H9 (cell line): ENCODE data around the gene GPR173. TPM values are rescaled to one million over a fixed set of nuclear protein-coding genes. Genes with fewer than 3 reads are reported as not detected.
A peak's percentile ranks its signal among the peaks of the same experiment; 100 is the strongest.

Experiments
- DNase-seq: peaks from one replicate; pipeline ENCODE4 v3.0.0-alpha.2; 2017
- H2AFZ ChIP-seq: one replicate; pipeline ENCODE4 v1.6.1; 2013; ENCODE audit warnings: mild to moderate bottlenecking, low read length, control low read depth, moderate library complexity
- H2AK5ac ChIP-seq: 2 replicates; pipeline ENCODE4 v1.6.1; 2013; ENCODE audit warnings: low read length, control low read depth, mixed read lengths; ENCODE audit not compliant: insufficient read length
- H2BK120ac ChIP-seq: one replicate; pipeline ENCODE4 v1.6.1; 2013; ENCODE audit warnings: low read depth, mild to moderate bottlenecking, low read length, control low read depth, inconsistent platforms; ENCODE audit not compliant: poor library complexity, severe bottlenecking
- H2BK12ac ChIP-seq: 2 replicates; pipeline ENCODE4 v1.6.1; 2013; ENCODE audit warnings: low read length, control low read depth, mixed read lengths, low read depth; ENCODE audit not compliant: insufficient read length
- H2BK15ac ChIP-seq: 2 replicates; pipeline ENCODE4 v1.6.1; 2013; ENCODE audit warnings: low read depth, low read length, control low read depth
- H2BK20ac ChIP-seq: one replicate; pipeline ENCODE4 v1.6.1; 2013; ENCODE audit warnings: low read depth, mild to moderate bottlenecking, low read length, control low read depth, inconsistent platforms; ENCODE audit not compliant: poor library complexity, severe bottlenecking
- H2BK5ac ChIP-seq: 2 replicates; pipeline ENCODE4 v1.6.1; 2013; ENCODE audit warnings: low read length, control low read depth, mixed read lengths; ENCODE audit not compliant: insufficient read length
- H3K14ac ChIP-seq: 2 replicates; pipeline ENCODE4 v1.6.1; 2013; ENCODE audit warnings: low read length, control low read depth; ENCODE audit not compliant: insufficient read depth
- H3K18ac ChIP-seq: 2 replicates; pipeline ENCODE4 v1.6.1; 2013; ENCODE audit warnings: low read depth, mild to moderate bottlenecking, mixed read lengths, low read length, control low read depth; ENCODE audit not compliant: insufficient read length
- H3K23ac ChIP-seq: 2 replicates; pipeline ENCODE4 v1.6.1; 2013; ENCODE audit warnings: low read length, control low read depth, mixed read lengths, low read depth; ENCODE audit not compliant: insufficient read length
- H3K23me2 ChIP-seq: 2 replicates; pipeline ENCODE4 v1.6.1; 2013; ENCODE audit warnings: low read depth, mild to moderate bottlenecking, mixed read lengths, low read length, control low read depth; ENCODE audit not compliant: insufficient read length, poor library complexity, severe bottlenecking
- H3K27ac ChIP-seq: 2 replicates; pipeline ENCODE4 v1.5.1; 2013; ENCODE audit warnings: low read length, control low read depth, mixed read lengths, low read depth; ENCODE audit not compliant: insufficient read length
- H3K27me3 ChIP-seq: 2 replicates; pipeline ENCODE4 v1.6.1; 2013; ENCODE audit warnings: low read length, control low read depth, inconsistent platforms; ENCODE audit not compliant: insufficient read depth
- H3K4ac ChIP-seq: 2 replicates; pipeline ENCODE4 v1.6.1; 2013; ENCODE audit warnings: low read depth, mild to moderate bottlenecking, control low read depth, inconsistent platforms, low read length, moderate library complexity
- H3K4me1 ChIP-seq: 2 replicates; pipeline ENCODE4 v1.6.1; 2013; ENCODE audit warnings: low read length, control low read depth, inconsistent platforms; ENCODE audit not compliant: insufficient read depth
- H3K4me2 ChIP-seq: 2 replicates; pipeline ENCODE4 v1.6.1; 2013; ENCODE audit warnings: low read length, control low read depth, mixed read lengths; ENCODE audit not compliant: insufficient read length, insufficient read depth
- H3K56ac ChIP-seq: 2 replicates; pipeline ENCODE4 v1.6.1; 2013; ENCODE audit warnings: low read depth, mild to moderate bottlenecking, mixed read lengths, low read length, control low read depth; ENCODE audit not compliant: insufficient read length
- H3K79me1 ChIP-seq: 2 replicates; pipeline ENCODE4 v1.6.1; 2013; ENCODE audit warnings: low read depth, mild to moderate bottlenecking, moderate library complexity, low read length, control low read depth, inconsistent platforms; ENCODE audit not compliant: insufficient read depth, poor library complexity, severe bottlenecking
- H3K79me2 ChIP-seq: 2 replicates; pipeline ENCODE4 v1.6.1; 2013; ENCODE audit warnings: low read length, control low read depth, inconsistent platforms; ENCODE audit not compliant: insufficient read depth
- H3K9ac ChIP-seq: 2 replicates; pipeline ENCODE4 v1.6.1; 2013; ENCODE audit warnings: low read length, control low read depth, mixed read lengths; ENCODE audit not compliant: insufficient read length; ENCODE audit errors: extremely low read depth
- H3K9me3 ChIP-seq: one replicate; pipeline ENCODE4 v1.6.1; 2013; ENCODE audit warnings: low read depth, low read length, inconsistent platforms; ENCODE audit not compliant: control insufficient read depth
- H3T11ph ChIP-seq: one replicate; pipeline ENCODE4 v1.6.1; 2013; ENCODE audit warnings: mild to moderate bottlenecking, low read length, control low read depth, inconsistent platforms
- H4K20me1 ChIP-seq: one replicate; pipeline ENCODE4 v1.6.1; 2013; ENCODE audit not compliant: control insufficient read depth, insufficient read length, insufficient read depth
- H4K5ac ChIP-seq: 2 replicates; pipeline ENCODE4 v1.6.1; 2013; ENCODE audit warnings: low read depth, mild to moderate bottlenecking, mixed read lengths, low read length, control low read depth; ENCODE audit not compliant: insufficient read length
- H4K8ac ChIP-seq: replicated peaks from 2 replicates; pipeline ENCODE4 v1.6.1; 2013; ENCODE audit warnings: low read length, control low read depth, mixed read lengths, low read depth; ENCODE audit not compliant: insufficient read length
- H4K91ac ChIP-seq: 2 replicates; pipeline ENCODE4 v1.6.1; 2013; ENCODE audit warnings: low read depth, mild to moderate bottlenecking, moderate library complexity, mixed read lengths, low read length, control low read depth; ENCODE audit not compliant: insufficient read length
- H3K27ac Mint-ChIP-seq, 3 experiments: 2 replicates in 2 of 3; 3 replicates in 1 of 3; pipeline ENCODE4 v1.8.0; 2020 to 2021; ENCODE audit warnings: mixed read lengths in 3 of 3, mild to moderate bottlenecking in 1 of 3, moderate library complexity in 1 of 3
- H3K27me3 Mint-ChIP-seq: 2 replicates; pipeline ENCODE4 v1.8.0; 2021; ENCODE audit warnings: low read depth, mild to moderate bottlenecking, moderate library complexity, mixed read lengths
- H3K36me3 Mint-ChIP-seq, 3 experiments: 2 replicates in 2 of 3; 3 replicates in 1 of 3; pipeline ENCODE4 v1.8.0; 2020 to 2021; ENCODE audit warnings: low read depth in 3 of 3, mixed read lengths in 3 of 3; ENCODE audit not compliant: insufficient read depth in 1 of 3
- H3K4me1 Mint-ChIP-seq, 2 experiments: 2 replicates each; pipeline ENCODE4 v1.8.0; 2020; ENCODE audit warnings: mixed read lengths in 2 of 2
- H3K4me3 Mint-ChIP-seq, 2 experiments: 2 replicates in 1 of 2; 3 replicates in 1 of 2; pipeline ENCODE4 v1.8.0; 2020 to 2021; ENCODE audit warnings: mild to moderate bottlenecking in 2 of 2, mixed read lengths in 2 of 2, moderate library complexity in 1 of 2
- H3K9me3 Mint-ChIP-seq, 2 experiments: 2 replicates in 1 of 2; 3 replicates in 1 of 2; pipeline ENCODE4 v1.8.0; 2020; ENCODE audit warnings: mild to moderate bottlenecking in 2 of 2, mixed read lengths in 2 of 2, moderate library complexity in 1 of 2
- CTCF ChIP-seq: fragments of 200-600 bp; sonication (generic); conservative IDR thresholded peaks from 3 replicates; pipeline ENCODE4 v1.8.0; 2021; ENCODE audit warnings: antibody characterized with exemption, mild to moderate bottlenecking
- WGBS: extraction: QIAGEN DNeasy Blood & Tissue Kit; methylation state at CpG from one replicate; pipeline ENCODE4 v1.1.7; 2013; ENCODE audit warnings: missing lambda C conversion rate, low lambda C conversion rate, mixed read lengths; ENCODE audit not compliant: insufficient read length; ENCODE audit errors: extremely low coverage; 5-methylcytosine and 5-hydroxymethylcytosine counted together
- total RNA-seq: library from RNA; stranded (reverse); gene quantifications from 2 replicates; pipeline ENCODE4 v1.2.1, GENCODE V29; 2021

Gene GPR173
- total RNA-seq, 1 experiment from 2014 or later, result 5.4 TPM

- H3T11ph ChIP-seq, result no peak overlapping the region
- peaks cover 22% of the 10 kb centered on the region for H3K9me3 ChIP-seq
- peaks cover 1 to 10% (median 4%) of the 10 kb centered on the region in 3 experiments; a peak in 5 of 7 replicates for H3K36me3 Mint-ChIP-seq
- no CpG with 5 or more reads among the region's 9 CpGs for WGBS
- H3K27me3 ChIP-seq, result no peaks in the 10 kb centered on the region
- H4K5ac ChIP-seq, result no peak overlapping the region
- H3K79me1 ChIP-seq, result no peaks in the 10 kb centered on the region
- no peak overlapping the region for H4K8ac ChIP-seq
- H3K18ac ChIP-seq, result no peak overlapping the region
- H2AFZ ChIP-seq, result no peak overlapping the region
- peaks cover 63% of the 10 kb centered on the region in 2 experiments for H3K9me3 Mint-ChIP-seq
- H2AK5ac ChIP-seq, result no peak overlapping the region
- H4K91ac ChIP-seq, result no peak overlapping the region
- no peak overlapping the region for H3K56ac ChIP-seq
- H3K14ac ChIP-seq, result no peak overlapping the region
- H3K4me3 Mint-ChIP-seq, result peak overlapping the region; percentile 52 to 79
- DNase-seq, result no peak
- no peak overlapping the region for H3K27ac Mint-ChIP-seq
- no peak overlapping the region for H2BK15ac ChIP-seq
- peaks cover 4% of the 10 kb centered on the region for H3K23me2 ChIP-seq
- H3K4me1 Mint-ChIP-seq, result peaks cover 13 to 14% of the 10 kb centered on the region in 2 experiments
- TF ChIP-seq CTCF, result no peak
- H3K23ac ChIP-seq, result no peak overlapping the region
- no peak overlapping the region for H3K4ac ChIP-seq
- no peak overlapping the region for H2BK20ac ChIP-seq
- no peak overlapping the region for H2BK12ac ChIP-seq
- no peak overlapping the region for H2BK120ac ChIP-seq
- peaks cover 3% of the 10 kb centered on the region for H3K27me3 Mint-ChIP-seq
- no peak overlapping the region for H2BK5ac ChIP-seq
- no peak overlapping the region for H3K4me2 ChIP-seq
- no peaks in the 10 kb centered on the region for H3K4me1 ChIP-seq
- H3K79me2 ChIP-seq, result no peaks in the 10 kb centered on the region
- no peaks in the 10 kb centered on the region for H4K20me1 ChIP-seq
- H3K27ac ChIP-seq, result no peak overlapping the region
- H3K9ac ChIP-seq, result no peak overlapping the region
Observed at GRCh38 chrX:53072418-53073114, 24.0 kb downstream of the GPR173 start.
